NCI-H526 (cell line): Measurements from ENCODE around the gene PHKG1.
"Not testable (repeated sequence)": the region's sequence is repeated elsewhere in the genome, so short reads cannot be mapped to it uniquely, and the experiment has no call there.

Experiments used
- DNase-seq, 2 experiments: peaks; one replicate each; lab custom pipeline; 2025; lab: John Stamatoyannopoulos, UW

The PHKG1 gene

GRCh38 chr7:56092789-56093531, at the start of gene PHKG1:
Gene PHKG1, minus strand, starts transcription at chr7:56092952. Its CDS starts 4,011 bp downstream, at chr7:56088941.
- DNase-seq, result peak in 1 of 2 experiments; percentile 24

GRCh38 chr7:56131062-56131461, 38.3 kb upstream of the PHKG1 start:
- not testable (repeated sequence) for DNase-seq

GRCh38 chr7:56127241-56127975, 34.7 kb upstream of the PHKG1 start:
- DNase-seq, result no peak

GRCh38 chr7:56125831-56126230, 33.1 kb upstream of the PHKG1 start:
- DNase-seq, result no peak

- no peak for DNase-seq
Observed at GRCh38 chr7:56124981-56125380, 32.2 kb upstream of the PHKG1 start.

GRCh38 chr7:56121440-56121839, 28.7 kb upstream of the PHKG1 start:
- no peak for DNase-seq

- DNase-seq, result peak in 1 of 2 experiments; percentile 62
Observed at GRCh38 chr7:56115852-56116538, 23.2 kb upstream of the PHKG1 start, which contains the start of gene NUPR2. Gene NUPR2, minus strand, starts transcription at chr7:56116417. Its CDS starts 103 bp downstream, at chr7:56116314.

- DNase-seq, result not testable (repeated sequence)
Observed at GRCh38 chr7:56112244-56112643, 19.5 kb upstream of the PHKG1 start.

GRCh38 chr7:56110611-56111010, 17.9 kb upstream of the PHKG1 start:
- DNase-seq, result no peak

GRCh38 chr7:56107954-56108258, 15.2 kb upstream of the PHKG1 start:
- no peak for DNase-seq

GRCh38 chr7:56106108-56107073, 13.6 kb upstream of the PHKG1 start, which contains the start of gene CHCHD2:
Gene CHCHD2, minus strand, starts transcription at chr7:56106476. Its CDS starts 63 bp downstream, at chr7:56106413.
- peak; percentile 99 for DNase-seq

- peak in 1 of 2 experiments; percentile 35 for DNase-seq
Observed at GRCh38 chr7:56105508-56105907, 12.8 kb upstream of the PHKG1 start.

GRCh38 chr7:56104138-56104537, 11.4 kb upstream of the PHKG1 start:
- not testable (repeated sequence) for DNase-seq

GRCh38 chr7:56099653-56100052, 6.9 kb upstream of the PHKG1 start:
- DNase-seq, result no peak

- not testable (repeated sequence) for DNase-seq
Observed at GRCh38 chr7:56098187-56099008, 5.6 kb upstream of the PHKG1 start.

GRCh38 chr7:56097700-56098099, 4.9 kb upstream of the PHKG1 start:
- DNase-seq, result no peak

- not testable (repeated sequence) for DNase-seq
Observed at GRCh38 chr7:56092388-56092787, 364 bp downstream of the PHKG1 start.

- DNase-seq, result no peak
Observed at GRCh38 chr7:56091591-56091990, 1.2 kb downstream of the PHKG1 start.

- DNase-seq, result no peak
Observed at GRCh38 chr7:56087445-56087844, 5.3 kb downstream of the PHKG1 start.

GRCh38 chr7:56086761-56087160, 6.0 kb downstream of the PHKG1 start:
- no peak for DNase-seq
